Stimulated activated naive CD8-positive, alpha-beta T cell treated with anti-CD3 and anti-CD28 coated beads, Interleukin-15, Interleukin-2, amounts not matched to agents 100 ng/mL and 50 ng/mL, for 24 hours (primary cell): Measurements from ENCODE around the gene MYADM.
A peak's percentile ranks its signal among the peaks of the same experiment; 100 is the strongest.

Experiments
- H3K27ac Mint-ChIP-seq: one replicate; pipeline ENCODE4 v1.8.0; 2021; ENCODE audit warnings: mild to moderate bottlenecking, mixed read lengths
- H3K27me3 Mint-ChIP-seq: one replicate; pipeline ENCODE4 v1.8.0; 2021; ENCODE audit warnings: mixed read lengths
- H3K36me3 Mint-ChIP-seq: one replicate; pipeline ENCODE4 v1.8.0; 2021; ENCODE audit warnings: low read depth, mixed read lengths
- H3K4me1 Mint-ChIP-seq: one replicate; pipeline ENCODE4 v1.8.0; 2021; ENCODE audit warnings: low read depth, mixed read lengths
- H3K4me3 Mint-ChIP-seq: one replicate; pipeline ENCODE4 v1.8.0; 2021; ENCODE audit warnings: mild to moderate bottlenecking, mixed read lengths
- H3K9me3 Mint-ChIP-seq: one replicate; pipeline ENCODE4 v1.8.0; 2021; ENCODE audit warnings: mixed read lengths

MYADM gene

DNA sequence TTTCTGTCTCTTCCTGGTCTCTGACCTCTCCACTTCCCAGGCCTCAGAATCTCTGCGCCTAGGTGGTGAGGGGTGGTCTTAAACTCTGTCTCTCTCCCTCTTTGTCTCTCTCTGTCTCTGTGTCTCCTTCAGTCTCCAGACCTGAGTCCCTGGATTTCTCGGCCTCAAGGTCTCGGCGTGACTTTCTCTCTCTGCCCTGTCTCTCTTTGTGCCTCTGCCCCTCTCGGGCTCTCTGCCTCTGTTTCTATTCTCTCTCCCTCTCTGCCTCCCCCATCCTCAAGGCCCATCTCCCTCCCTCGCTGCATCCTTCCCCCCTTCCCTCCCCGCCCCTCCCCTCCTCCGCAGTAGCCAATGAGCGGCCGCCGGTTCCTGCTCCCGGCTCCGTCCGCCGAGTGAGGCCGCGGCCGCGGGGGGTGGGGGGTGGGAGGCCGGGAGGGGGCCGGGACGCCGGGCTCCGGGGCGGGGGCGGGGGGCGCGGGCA lies 41.3 kb downstream of the MYADM start, which contains the start of gene CACNG7:
Gene CACNG7, plus strand, starts transcription at position 344 of the 481 bp plus-strand sequence. CDS start 3,554 bp downstream, outside the sequence.
- H3K4me3 Mint-ChIP-seq, result peak within 1 kb of the TSS; percentile 8
- no peak within 1 kb of the TSS for H3K27ac Mint-ChIP-seq
- H3K27me3 Mint-ChIP-seq, result peaks cover 82% of the 10 kb centered on the region
- no peaks in the 10 kb centered on the region for H3K36me3 Mint-ChIP-seq
- H3K9me3 Mint-ChIP-seq, result no peaks in the 10 kb centered on the region
- H3K4me1 Mint-ChIP-seq, result peaks cover 15% of the 10 kb centered on the region

DNA sequence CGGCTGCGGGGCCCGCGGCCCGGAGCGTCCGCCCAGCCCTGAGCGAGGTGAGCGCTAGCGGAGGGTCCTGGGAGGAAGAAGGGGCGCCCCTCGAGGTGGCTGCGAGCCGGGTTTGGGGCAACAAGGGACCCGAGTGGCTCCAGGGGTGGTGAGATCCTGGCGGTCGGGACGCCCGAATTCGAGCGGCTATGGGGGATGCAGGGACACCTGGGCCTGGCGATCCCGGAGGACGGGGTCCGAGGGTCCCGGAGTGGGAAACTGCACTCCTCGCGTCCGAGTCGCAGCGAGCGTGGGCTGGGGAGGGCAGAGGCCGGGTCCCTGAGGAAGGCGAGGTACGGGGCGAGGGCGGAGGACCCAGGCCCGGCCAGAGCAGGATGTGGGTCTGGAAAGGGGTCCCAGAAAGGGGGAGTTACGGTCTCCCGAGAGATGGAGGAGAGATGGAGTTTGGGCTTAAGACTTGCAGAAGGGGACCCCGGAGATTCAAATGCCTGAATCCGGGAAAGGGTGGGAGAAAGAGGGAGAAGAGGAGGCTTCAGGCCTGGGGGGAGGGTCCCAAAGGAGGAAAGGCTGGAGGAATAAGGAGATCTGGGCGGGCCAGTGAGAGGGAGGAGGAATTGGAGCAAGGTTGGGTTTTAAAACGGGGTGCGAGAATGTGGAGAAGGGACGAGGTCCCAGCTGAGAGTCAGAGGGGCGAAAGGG lies 41.9 kb downstream of the MYADM start:
- no peaks in the 10 kb centered on the region for H3K9me3 Mint-ChIP-seq
- no peaks in the 10 kb centered on the region for H3K36me3 Mint-ChIP-seq
- H3K27ac Mint-ChIP-seq, result no peak overlapping the region
- no peak overlapping the region for H3K4me3 Mint-ChIP-seq
- peaks cover 15% of the 10 kb centered on the region for H3K4me1 Mint-ChIP-seq
- peaks cover 75% of the 10 kb centered on the region for H3K27me3 Mint-ChIP-seq

DNA sequence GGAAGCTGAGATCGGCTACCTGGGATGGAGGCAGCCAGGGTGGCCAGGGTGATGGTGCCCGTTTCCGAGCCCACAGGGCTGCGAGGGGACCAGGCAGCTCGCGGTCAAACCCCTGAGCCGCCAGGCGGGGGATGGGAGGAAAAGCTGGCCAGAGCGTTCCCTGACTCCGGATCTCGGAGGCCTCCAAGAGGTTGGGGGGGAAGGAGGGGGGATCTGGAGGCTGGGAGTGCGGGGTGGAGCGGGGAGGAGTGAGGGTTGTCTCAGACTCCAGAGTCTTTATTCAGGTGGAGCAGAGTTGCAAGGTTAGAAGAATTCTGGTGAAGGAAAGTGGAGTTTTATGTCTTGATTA lies 42.5 kb downstream of the MYADM start:
- no peaks in the 10 kb centered on the region for H3K9me3 Mint-ChIP-seq
- H3K36me3 Mint-ChIP-seq, result no peaks in the 10 kb centered on the region
- no peak overlapping the region for H3K4me3 Mint-ChIP-seq
- H3K27ac Mint-ChIP-seq, result no peak overlapping the region
- H3K4me1 Mint-ChIP-seq, result peaks cover 15% of the 10 kb centered on the region
- H3K27me3 Mint-ChIP-seq, result peaks cover 74% of the 10 kb centered on the region

DNA sequence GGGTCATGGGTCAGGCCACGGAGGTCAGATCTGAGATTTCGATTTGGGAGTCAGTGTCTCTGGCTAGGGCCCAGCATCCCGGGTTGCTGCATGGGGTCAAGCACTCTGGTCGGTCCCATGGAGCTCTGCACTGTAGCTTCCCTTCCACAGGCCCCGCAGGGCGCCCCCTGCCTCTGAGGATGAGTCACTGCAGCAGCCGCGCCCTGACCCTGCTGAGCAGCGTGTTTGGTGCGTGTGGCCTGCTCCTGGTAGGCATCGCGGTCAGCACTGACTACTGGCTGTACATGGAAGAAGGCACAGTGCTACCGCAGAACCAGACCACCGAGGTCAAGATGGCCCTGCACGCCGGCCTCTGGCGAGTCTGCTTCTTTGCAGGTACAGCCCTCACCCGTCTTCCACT lies 45.0 kb downstream of the MYADM start:
- Mint-ChIP-seq H3K4me3 (no peak overlapping the region), H3K27me3 (peaks cover 58% of the 10 kb centered on the region), H3K36me3 (no peaks in the 10 kb centered on the region), H3K27ac (no peak overlapping the region), H3K4me1 (peaks cover 12% of the 10 kb centered on the region), H3K9me3 (no peaks in the 10 kb centered on the region)

DNA sequence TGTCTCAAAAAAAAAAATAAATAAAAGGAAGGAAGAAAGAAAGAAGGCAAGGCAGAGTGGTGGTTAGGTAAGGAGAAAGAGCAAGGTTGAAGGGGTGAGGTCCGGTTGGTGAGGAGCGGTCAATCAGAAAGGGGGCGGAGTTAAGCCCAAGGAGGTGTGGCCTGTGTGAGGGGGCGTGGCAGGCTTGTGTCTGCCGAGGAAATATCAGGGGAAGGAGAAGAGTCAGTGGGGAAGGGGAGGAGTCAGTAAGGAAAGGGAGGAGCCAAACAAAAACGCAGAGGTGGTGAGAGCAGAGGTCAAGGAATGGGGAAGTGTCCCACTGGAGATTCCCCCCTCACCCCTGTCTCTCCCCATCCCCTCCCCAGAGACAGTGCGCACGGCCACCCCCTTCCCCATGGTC lies 47.3 kb downstream of the MYADM start:
- Mint-ChIP-seq H3K4me1 (no peaks in the 10 kb centered on the region), H3K36me3 (no peaks in the 10 kb centered on the region), H3K9me3 (no peaks in the 10 kb centered on the region), H3K27ac (no peak overlapping the region), H3K4me3 (no peak overlapping the region), H3K27me3 (peaks cover 39% of the 10 kb centered on the region)

DNA sequence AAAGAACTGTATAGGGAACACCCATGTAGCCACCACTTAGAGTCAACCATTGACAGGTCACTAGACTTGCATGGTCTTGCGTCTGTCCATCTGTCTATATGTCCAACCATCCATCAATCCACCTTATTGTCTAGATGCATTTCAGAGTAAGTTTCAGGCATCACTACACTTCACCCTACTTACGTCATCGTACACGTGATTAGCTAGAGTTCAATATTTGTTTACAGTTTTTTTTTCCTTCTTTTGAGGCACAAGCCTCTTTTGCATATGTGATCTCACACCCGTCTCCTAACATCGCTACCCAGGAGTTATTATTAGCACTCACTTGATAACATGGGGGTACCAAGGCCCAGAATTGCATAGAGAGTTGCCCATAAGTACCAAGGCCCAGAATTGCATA lies 48.3 kb downstream of the MYADM start:
- H3K4me3 Mint-ChIP-seq, result no peak overlapping the region
- no peaks in the 10 kb centered on the region for H3K36me3 Mint-ChIP-seq
- peaks cover 30% of the 10 kb centered on the region for H3K27me3 Mint-ChIP-seq
- H3K4me1 Mint-ChIP-seq, result no peaks in the 10 kb centered on the region
- H3K27ac Mint-ChIP-seq, result no peak overlapping the region
- H3K9me3 Mint-ChIP-seq, result no peaks in the 10 kb centered on the region

DNA sequence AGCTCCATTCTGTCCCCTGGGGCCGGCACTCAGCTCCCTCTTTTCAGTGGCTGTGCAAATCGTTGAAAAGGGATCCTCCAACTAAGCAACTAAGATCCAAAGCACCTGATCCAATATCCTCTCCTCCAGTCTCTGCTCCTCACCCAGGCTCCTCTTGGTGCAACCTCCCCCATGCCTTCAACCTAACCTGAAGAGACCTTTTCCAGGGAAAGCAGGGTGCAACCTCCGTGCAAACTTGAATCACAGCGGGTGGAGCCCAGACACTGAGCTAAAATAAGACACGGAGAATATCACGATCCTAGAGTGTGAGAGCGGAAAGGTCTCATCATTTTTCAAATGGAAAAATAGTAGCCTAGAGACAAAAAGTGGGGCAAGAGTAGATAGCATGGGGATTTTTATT lies 49.7 kb downstream of the MYADM start:
- no peak overlapping the region for H3K4me3 Mint-ChIP-seq
- H3K9me3 Mint-ChIP-seq, result no peaks in the 10 kb centered on the region
- peaks cover 17% of the 10 kb centered on the region for H3K27me3 Mint-ChIP-seq
- no peaks in the 10 kb centered on the region for H3K4me1 Mint-ChIP-seq
- H3K36me3 Mint-ChIP-seq, result no peaks in the 10 kb centered on the region
- H3K27ac Mint-ChIP-seq, result no peak overlapping the region
